Effector CD8-positive, alpha-beta T cell (primary cell): Measurements from ENCODE around the gene FAM83F.

Experiments
- DNase-seq: peaks from one replicate; lab custom pipeline; 2025; lab: John Stamatoyannopoulos, UW

Gene FAM83F

DNA sequence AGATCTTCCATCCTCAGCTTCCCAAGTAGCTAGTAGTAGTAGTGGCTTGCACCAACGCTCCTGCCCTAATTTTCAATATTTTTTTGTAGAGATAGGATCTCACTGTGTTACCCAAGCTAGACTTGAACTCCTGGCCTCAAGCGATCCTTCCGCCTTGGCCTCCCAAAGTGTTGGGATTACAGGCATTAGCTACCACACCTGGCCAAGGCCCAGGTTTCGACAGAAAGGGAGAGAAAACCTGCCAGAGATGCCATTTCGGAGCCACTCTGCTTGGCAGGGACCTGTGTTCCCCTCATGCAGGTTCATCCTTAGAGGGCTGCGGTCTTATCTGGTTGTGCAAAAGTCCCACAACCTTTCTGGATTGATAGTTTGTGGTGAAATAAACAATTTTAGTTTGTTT, 41.4 kb downstream of the FAM83F start:
- no peak for DNase-seq

GRCh38 chr22:40036591-40037225, 42.0 kb downstream of the FAM83F start:
- no peak for DNase-seq

GRCh38 chr22:40037320-40037719, 42.6 kb downstream of the FAM83F start:
- DNase-seq: no peak

DNA sequence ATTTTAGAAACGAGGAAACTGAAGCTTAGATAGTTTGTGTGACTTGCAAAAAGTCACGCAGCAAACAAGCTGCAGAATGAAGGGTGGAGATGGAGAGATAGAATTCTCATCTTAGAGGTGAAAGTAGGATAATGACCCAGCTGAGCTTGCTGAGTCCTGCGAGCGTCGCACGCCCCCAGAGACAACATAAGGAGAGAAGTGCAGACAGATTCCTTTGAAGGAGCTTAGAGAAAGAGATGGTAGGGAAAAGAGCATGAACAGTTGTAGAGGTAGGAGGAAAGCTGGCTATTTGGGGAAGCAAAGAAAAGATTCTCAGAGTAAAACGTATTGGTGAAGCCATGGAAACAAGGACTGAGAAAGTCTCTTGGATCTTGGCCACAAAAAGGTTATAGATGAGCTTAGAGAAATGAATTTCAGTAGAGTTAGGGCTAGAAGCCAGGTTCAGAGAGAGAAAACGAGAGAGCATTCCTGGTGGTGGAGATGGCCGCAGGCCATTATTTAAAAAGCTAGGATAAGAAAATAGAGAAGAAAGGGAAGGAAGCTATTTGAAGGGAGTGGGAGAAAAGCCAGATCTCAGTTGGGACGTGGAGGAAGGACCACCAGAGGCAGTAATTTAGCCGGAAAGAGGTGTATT, 44.8 kb downstream of the FAM83F start:
- no peak for DNase-seq

GRCh38 chr22:40040927-40041326, 46.2 kb downstream of the FAM83F start:
- DNase-seq: no peak

GRCh38 chr22:40041366-40042137, 46.8 kb downstream of the FAM83F start:
- no peak for DNase-seq

DNA sequence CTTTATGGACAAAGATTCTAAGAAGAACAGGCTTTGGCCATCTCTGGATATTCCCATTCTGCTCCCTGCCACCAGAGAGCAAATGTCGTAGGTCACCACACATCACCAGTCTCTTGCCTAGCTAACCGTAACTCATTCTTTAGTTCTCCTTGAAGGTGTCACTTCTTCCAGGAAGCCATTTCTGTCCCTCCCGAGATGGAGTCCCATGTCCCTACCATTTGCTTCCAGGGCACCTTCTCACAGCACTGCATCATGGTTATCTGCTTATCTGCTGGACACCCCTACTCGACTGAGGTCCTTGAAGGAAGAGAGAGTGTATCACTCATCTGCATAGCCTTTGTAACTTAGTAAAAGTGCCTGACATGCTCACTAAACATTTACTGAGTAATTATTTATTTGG, 47.6 kb downstream of the FAM83F start:
- no peak for DNase-seq

DNA sequence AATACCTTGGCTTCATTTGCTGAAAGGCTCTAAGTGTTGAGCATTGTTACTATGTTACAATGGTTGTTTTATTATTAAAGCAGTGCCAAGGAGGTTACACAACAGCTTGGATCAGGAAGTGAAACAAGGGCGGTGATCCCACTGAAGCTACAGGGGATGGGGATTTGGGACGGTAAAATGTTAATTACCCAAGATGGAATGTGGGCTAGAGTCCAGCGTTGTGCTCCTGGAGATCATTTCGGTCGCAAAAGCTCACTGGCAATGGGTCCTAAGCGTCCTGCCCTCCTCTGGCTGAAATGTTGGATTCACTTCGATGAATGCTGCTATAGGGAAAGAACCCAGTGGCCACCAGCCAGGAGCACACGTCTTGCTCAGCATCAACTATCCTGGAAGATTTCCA, 48.3 kb downstream of the FAM83F start:
- DNase-seq: no peak

DNA sequence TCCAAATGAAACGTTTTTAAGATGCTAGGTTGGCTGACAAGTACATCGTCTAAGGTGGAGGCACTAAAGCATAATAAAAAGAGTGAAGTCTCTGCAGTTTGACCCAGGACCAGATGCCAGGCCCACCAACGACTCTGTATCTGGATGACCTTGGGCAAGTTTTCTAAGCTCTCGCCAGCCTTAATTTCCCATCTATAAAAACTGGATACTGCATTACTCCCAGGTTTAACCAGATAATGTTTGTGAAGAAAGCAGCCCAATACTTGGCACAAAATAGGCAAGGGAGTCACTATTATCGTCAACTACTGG, 49.0 kb downstream of the FAM83F start:
- DNase-seq: no peak

GRCh38 chr22:40044102-40044869, 49.5 kb downstream of the FAM83F start:
- peak; percentile 97 for DNase-seq

- peak; percentile 65 for DNase-seq
Observed at GRCh38 chr22:40044870-40045834, 50.4 kb downstream of the FAM83F start.

DNA sequence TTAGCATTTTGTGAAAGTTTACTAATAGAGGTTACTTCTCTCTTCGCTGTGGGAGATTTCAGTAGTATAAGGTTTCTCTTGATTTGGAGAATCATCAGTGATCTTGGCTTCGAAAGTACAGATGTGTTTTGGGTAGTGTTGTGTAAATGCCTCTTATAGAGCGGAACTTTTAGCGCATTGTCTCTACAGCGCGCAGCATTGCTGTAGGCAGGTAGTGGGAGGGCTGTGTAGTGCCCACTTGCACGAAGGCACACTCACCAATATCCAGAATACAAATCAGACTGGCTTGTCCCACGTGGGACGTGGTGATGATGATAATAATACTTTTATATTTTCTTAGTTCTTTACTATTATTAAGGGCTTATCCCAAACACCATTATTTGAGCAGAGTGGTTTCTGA, 51.4 kb downstream of the FAM83F start:
- no peak for DNase-seq

GRCh38 chr22:40050258-40050657, 55.5 kb downstream of the FAM83F start:
- no peak for DNase-seq

- DNase-seq: no peak
Observed at GRCh38 chr22:40051322-40051721, 56.6 kb downstream of the FAM83F start.

- DNase-seq: no peak
Observed at GRCh38 chr22:40053460-40053859, 58.7 kb downstream of the FAM83F start.

DNA sequence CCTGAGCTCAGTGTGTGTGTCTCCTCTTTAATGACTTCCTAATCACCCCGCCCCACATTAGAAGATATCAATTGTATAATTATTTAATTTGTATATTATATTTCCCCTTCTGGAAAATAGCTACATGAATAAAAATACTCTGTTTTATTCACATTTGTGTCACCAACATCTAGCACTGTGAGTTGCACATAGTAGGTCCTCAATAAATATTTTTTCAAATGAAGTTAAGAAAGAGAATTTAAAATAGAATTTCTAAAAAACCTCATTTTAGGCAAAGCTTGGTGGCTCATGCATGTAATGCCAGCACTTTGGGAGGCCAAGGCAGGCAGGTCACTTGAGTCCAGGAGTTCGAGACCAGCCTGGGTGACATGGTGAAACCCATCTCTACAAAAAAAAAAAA, 59.7 kb downstream of the FAM83F start:
- no peak for DNase-seq

DNA sequence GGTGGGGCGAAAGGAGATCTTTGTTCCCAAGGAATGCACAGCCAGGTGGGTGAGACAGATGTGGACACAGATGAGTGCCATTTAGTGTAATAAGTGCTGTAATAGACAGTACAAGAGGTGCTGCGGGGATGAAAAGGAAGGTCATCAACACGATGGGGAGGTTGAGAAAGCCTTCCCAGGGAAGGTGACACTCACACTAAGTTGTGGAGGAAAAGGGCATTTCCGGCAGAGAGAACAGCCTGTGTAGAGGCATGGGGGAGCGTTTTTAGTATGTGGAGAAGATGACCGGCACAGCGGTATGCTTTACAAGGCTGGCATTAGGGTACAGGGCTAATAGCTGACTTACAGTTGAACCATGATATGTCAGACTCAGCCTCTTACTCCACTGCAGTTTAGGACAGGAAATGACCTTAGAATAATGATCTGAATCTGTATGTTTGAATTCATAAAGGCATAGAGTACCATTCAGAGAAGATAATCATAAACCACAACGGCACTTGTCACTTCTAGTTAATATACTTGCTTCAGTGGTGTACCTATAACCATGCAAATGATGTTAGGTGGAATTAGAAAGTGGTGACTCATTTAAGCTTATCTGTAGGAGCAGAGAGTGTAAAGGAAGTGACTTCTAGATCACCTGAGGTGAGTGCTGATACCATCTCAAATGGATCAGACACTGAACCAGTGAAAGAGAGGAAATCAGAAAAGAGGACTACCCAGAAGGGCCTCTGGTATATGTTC, 60.6 kb downstream of the FAM83F start:
- DNase-seq: no peak

DNA sequence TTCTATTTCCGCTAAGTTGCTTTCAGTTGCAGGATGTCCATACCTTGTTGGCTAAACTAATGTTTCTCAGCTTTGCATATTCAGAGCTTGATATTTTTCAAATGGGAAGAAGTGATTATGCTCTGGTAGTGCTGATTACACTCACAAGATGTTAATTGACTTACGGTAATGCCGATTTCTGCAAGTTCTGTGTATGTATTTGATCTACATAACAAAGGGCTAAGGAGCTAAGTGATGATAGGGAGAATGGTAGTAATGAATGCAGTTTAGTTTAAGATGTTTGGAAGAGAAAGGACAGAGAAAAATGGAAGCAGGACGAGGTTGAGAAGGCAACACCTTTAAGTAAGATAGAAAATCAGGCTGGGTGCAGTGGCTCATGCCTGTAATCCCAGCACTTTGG, 61.4 kb downstream of the FAM83F start:
- no peak for DNase-seq

- DNase-seq: no peak
Observed at GRCh38 chr22:40056559-40056958, 61.8 kb downstream of the FAM83F start.

GRCh38 chr22:40057652-40058051, 62.9 kb downstream of the FAM83F start:
- no peak for DNase-seq

DNA sequence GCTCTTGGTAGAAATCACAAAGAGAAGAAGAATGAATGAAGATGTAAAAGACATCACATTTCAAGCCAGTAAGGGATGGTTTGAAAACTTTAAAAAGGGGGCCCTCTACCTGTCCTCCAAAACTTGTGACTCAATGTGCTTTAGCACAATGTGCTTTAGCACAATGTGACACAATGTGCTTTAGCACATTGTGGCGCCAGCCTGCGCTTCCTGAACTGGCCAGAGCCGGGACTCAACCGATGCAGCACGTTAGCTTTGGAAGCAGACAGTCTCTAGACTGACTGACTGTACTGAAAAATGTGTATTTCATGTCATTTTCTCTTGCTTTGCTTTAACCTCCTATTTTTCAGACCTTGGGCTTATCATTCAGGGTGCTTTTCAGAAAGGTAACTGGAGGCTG, 63.5 kb downstream of the FAM83F start:
- no peak for DNase-seq
